ENCODE measurements around the gene DPH3.

GRCh38 chr3:16216373-16216935 lies 48.3 kb downstream of the DPH3 start:
- TF ChIP-seq POLR2A (IDR thresholded peaks at IDR 0.05) = no peak
- TF ChIP-seq CTCF (IDR thresholded peaks at IDR 0.05) = no peak
